Spleen (tissue), 11 donors: ENCODE data around the gene ATG5. TPM values are rescaled to one million over a fixed set of nuclear protein-coding genes. Genes with fewer than 3 reads are reported as not detected.
"Not testable (repeated sequence)": the region's sequence is repeated elsewhere in the genome, so short reads cannot be mapped to it uniquely, and the experiment has no call there.

ENCODE experiments used
- DNase-seq: peaks from one replicate; pipeline ENCODE4 v3.0.0-alpha.2; 2020
- H3K27ac ChIP-seq, 8 donors: fragments of 200-600 bp; sonication (generic) in 7 of 8; 1 replicate in 4 of 8; 2 replicates in 4 of 8; pipeline versions ENCODE4 v1.5.0 to v1.8.0; 2016 to 2021; ENCODE audit warnings: inconsistent platforms in 4 of 8, mild to moderate bottlenecking in 4 of 8, moderate library complexity in 1 of 8
- H3K27me3 ChIP-seq, 7 donors: fragments of 200-600 bp; sonication (generic) in 6 of 7; replicated peaks in 1 of 7; 1 replicate in 4 of 7; 2 replicates in 3 of 7; pipeline versions ENCODE4 v1.5.0 to v1.8.0; 2016 to 2021; ENCODE audit warnings: inconsistent platforms in 3 of 7, mild to moderate bottlenecking in 1 of 7
- H3K36me3 ChIP-seq, 6 donors: fragments of 200-600 bp; sonication (generic) in 5 of 6; 1 replicate in 4 of 6; 2 replicates in 2 of 6; pipeline versions ENCODE4 v1.5.0 to v1.8.0; 2016 to 2021; ENCODE audit warnings: inconsistent platforms in 2 of 6
- H3K4me1 ChIP-seq, 6 donors: fragments of 200-600 bp; sonication (generic) in 5 of 6; 1 replicate in 3 of 6; 2 replicates in 3 of 6; pipeline versions ENCODE4 v1.5.0 to v1.8.0; 2016 to 2021; ENCODE audit warnings: inconsistent platforms in 3 of 6
- H3K4me3 ChIP-seq, 8 donors: fragments of 200-600 bp; sonication (generic) in 7 of 8; 1 replicate in 4 of 8; 2 replicates in 4 of 8; pipeline versions ENCODE4 v1.5.0 to v1.8.0; 2016 to 2021; ENCODE audit warnings: inconsistent platforms in 4 of 8, mild to moderate bottlenecking in 4 of 8, moderate library complexity in 2 of 8
- H3K9me3 ChIP-seq, 8 donors: fragments of 200-600 bp; sonication (generic) in 7 of 8; 1 replicate in 4 of 8; 2 replicates in 4 of 8; pipeline versions ENCODE4 v1.5.0 to v1.8.0; 2016 to 2021; ENCODE audit warnings: inconsistent platforms in 4 of 8
- POLR2A ChIP-seq, 3 donors: fragments of 450-650 bp; IDR thresholded peaks; one replicate each; pipeline ENCODE4 v1.5.1; 2017; ENCODE audit warnings: antibody characterized with exemption in 3 of 3, mild to moderate bottlenecking in 1 of 3
- POLR2AphosphoS5 ChIP-seq, 3 donors: sonication (generic); formaldehyde crosslinking; IDR thresholded peaks; one replicate each; pipeline ENCODE4 v1.5.1; 2017; ENCODE audit warnings: antibody characterized with exemption in 3 of 3
- WGBS, 5 donors: extraction: QIAGEN DNeasy Blood & Tissue Kit in 3 of 5; methylation state at CpG; one replicate each; pipeline versions ENCODE4 v1.1.5 to v1.1.7; 2013 to 2018; 5-methylcytosine and 5-hydroxymethylcytosine counted together
- intact Hi-C: fragments of 100-400 bp; cut with DNase I; formaldehyde crosslinking; loops from one replicate; pipeline ENCODE4 v1.15.0; 2023; ENCODE audit warnings: low total_unique reads
- polyA plus RNA-seq, 3 donors: library from polyadenylated mRNA; stranded (reverse); fragments of 200-250 nt; gene quantifications; one replicate each; pipeline ENCODE4 v1.2.1, GENCODE V29; 2013
- total RNA-seq, 7 donors: library from RNA; depleted of rRNA in 3 of 7; stranded (reverse); fragments of >200 nt in 3 of 7; fragmentation: NEBNext Ultra II Directional in 4 of 7; extraction: Animal tissue kit (Norgen Biotek cat#: 25700) in 4 of 7; gene quantifications; one replicate each; pipeline versions ENCODE4 v1.1.0 to v1.2.1, GENCODE V29; 2016 to 2021
- TF ChIP-seq, protein P1 (sequence below), 11 experiments: fragments of 200-600 bp in 7 of 11; fragments of 450-650 bp in 4 of 11; sonication (generic) in 4 of 11; IDR thresholded peaks in 8 of 11; conservative IDR thresholded peaks in 3 of 11; 1 replicate in 7 of 11; 2 replicates in 4 of 11; pipeline versions ENCODE4 v1.4.0 to v1.8.0; 2016 to 2021; ENCODE audit warnings: antibody characterized with exemption in 11 of 11, inconsistent platforms in 4 of 11, mild to moderate bottlenecking in 1 of 11
- donor health status: healthy with polysubstance abuse.
- donor health status: DM: no; HTN: no; CAD: no; lungs with moderate emphysema.
- donor health status: DM: no; HTN: no; CAD: no.
- donor health status: Bipolar disorder and iron deficiency.
- donor health status: healthy.
- donor health status: DM: no; HTN: no; CAD: no.
- donor health status: DM: yes; HTN: yes; CAD: no.

ATG5 gene
- total and polyA plus RNA-seq, 10 donors, result 12.1 to 41.6 (median 27.7) TPM

DNA sequence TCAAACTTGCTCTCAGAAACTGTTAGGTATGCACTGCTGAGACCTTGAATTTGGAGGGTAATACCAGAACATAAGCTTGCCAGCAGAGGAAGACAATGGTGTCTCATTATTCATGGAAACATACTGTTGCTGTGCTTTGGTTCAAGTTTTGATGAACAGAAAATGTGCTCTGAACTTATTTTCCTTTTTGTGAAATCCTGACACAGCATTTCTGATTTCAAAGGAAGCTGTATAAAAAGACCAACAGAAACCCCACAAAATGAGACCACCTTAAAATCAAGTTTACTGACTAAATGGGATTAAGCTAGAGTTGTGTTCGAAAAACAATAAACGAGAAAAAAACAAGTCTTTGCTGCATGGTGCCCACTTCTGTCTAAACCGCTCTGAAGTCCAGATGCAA lies 169.1 kb downstream of the ATG5 start:
- intact Hi-C loops, result no loop called here
- Histone ChIP-seq H3K4me1 (no peaks in the 10 kb centered on the region), H3K9me3 (no peaks in the 10 kb centered on the region), H3K27me3 (no peaks in the 10 kb centered on the region), H3K36me3 (no peaks in the 10 kb centered on the region), H3K4me3 (no peak overlapping the region), H3K27ac (no peak overlapping the region)
- no peak for DNase-seq
- WGBS, 5 donors, result 76 to 92% (median 89%) methylated on average over 3 of the region's 3 CpGs
- no peak for TF ChIP-seq POLR2A (IDR thresholded peaks at IDR 0.05)
- TF ChIP-seq, protein P1, sequence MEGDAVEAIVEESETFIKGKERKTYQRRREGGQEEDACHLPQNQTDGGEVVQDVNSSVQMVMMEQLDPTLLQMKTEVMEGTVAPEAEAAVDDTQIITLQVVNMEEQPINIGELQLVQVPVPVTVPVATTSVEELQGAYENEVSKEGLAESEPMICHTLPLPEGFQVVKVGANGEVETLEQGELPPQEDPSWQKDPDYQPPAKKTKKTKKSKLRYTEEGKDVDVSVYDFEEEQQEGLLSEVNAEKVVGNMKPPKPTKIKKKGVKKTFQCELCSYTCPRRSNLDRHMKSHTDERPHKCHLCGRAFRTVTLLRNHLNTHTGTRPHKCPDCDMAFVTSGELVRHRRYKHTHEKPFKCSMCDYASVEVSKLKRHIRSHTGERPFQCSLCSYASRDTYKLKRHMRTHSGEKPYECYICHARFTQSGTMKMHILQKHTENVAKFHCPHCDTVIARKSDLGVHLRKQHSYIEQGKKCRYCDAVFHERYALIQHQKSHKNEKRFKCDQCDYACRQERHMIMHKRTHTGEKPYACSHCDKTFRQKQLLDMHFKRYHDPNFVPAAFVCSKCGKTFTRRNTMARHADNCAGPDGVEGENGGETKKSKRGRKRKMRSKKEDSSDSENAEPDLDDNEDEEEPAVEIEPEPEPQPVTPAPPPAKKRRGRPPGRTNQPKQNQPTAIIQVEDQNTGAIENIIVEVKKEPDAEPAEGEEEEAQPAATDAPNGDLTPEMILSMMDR (IDR thresholded peaks at IDR 0.05 in 8 of 11, conservative IDR thresholded peaks at IDR 0.05 in 3 of 11), result no peak
- no peak for TF ChIP-seq POLR2AphosphoS5 (IDR thresholded peaks at IDR 0.05)

DNA sequence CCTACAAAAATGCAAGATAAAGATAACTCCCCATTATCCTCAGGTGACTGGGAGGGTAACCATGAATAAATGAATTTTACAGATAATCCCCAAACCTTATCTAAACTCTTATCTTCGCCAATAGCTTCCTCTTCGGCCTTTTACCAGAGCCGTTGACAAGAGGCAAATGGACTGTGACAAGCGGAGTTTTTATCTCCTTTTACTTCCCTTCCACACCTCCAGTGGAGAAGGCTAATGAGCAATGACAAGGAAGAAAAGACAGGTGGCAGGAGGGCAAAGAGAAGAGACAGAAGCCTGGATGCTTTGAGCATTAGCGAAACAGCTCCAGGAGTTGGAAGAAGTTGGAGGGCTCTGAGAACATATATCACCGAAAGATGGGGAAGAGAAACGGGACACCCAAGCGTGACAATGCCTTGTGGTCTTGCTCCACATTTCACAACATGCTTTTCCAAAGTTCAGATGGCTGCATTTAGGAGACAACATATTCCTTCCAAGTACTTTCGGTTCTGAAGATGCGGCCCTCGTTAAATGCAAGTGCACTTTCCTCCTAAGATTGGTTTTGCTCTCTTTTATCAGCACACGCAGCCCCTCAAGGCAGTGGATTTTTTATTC lies 170.2 kb downstream of the ATG5 start:
- H3K4me1 ChIP-seq, result no peaks in the 10 kb centered on the region
- no peak overlapping the region for H3K27ac ChIP-seq
- no peak for DNase-seq
- H3K4me3 ChIP-seq, result no peak overlapping the region
- no peaks in the 10 kb centered on the region for H3K9me3 ChIP-seq
- WGBS, 5 donors, result 78 to 88% (median 81%) methylated on average over 12 of the region's 12 CpGs
- TF ChIP-seq, protein P1 (IDR thresholded peaks at IDR 0.05 in 8 of 11, conservative IDR thresholded peaks at IDR 0.05 in 3 of 11), result no peak
- no peak for TF ChIP-seq POLR2A (IDR thresholded peaks at IDR 0.05)
- no peaks in the 10 kb centered on the region for H3K36me3 ChIP-seq
- intact Hi-C loops, result no loop called here
- no peaks in the 10 kb centered on the region for H3K27me3 ChIP-seq

DNA sequence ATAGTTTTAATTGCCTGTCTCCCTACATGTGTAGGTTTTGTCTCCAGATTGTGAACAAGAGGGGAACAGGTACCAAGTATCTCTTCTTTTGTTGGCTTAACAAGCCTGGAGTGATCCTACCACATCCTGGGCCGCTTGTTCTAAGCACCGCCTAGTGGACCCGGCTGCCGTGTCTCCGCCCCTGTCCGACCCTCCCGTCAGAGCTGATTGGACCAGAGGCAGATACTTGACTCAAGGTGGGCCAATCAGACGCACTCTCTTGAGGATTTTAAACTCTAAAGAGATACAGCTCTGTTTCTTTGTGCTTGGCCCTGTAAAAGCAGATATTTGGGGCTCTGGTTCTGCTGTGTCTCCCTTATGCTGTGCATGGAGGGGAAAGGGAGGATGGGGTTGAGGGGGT lies 171.2 kb downstream of the ATG5 start:
- TF ChIP-seq, protein P1 (IDR thresholded peaks at IDR 0.05 in 8 of 11, conservative IDR thresholded peaks at IDR 0.05 in 3 of 11), result no peak
- TF ChIP-seq POLR2AphosphoS5 (IDR thresholded peaks at IDR 0.05) (no peak), POLR2A (IDR thresholded peaks at IDR 0.05) (no peak)
- no peaks in the 10 kb centered on the region for H3K27me3 ChIP-seq
- DNase-seq, result no peak
- no peak overlapping the region for H3K4me3 ChIP-seq
- H3K4me1 ChIP-seq, result no peaks in the 10 kb centered on the region
- H3K27ac ChIP-seq, result no peak overlapping the region
- H3K9me3 ChIP-seq, result no peaks in the 10 kb centered on the region
- intact Hi-C loops, result no loop called here
- 91 to 98% (median 95%) methylated on average over 8 of the region's 8 CpGs for WGBS, 5 donors
- no peaks in the 10 kb centered on the region for H3K36me3 ChIP-seq

DNA sequence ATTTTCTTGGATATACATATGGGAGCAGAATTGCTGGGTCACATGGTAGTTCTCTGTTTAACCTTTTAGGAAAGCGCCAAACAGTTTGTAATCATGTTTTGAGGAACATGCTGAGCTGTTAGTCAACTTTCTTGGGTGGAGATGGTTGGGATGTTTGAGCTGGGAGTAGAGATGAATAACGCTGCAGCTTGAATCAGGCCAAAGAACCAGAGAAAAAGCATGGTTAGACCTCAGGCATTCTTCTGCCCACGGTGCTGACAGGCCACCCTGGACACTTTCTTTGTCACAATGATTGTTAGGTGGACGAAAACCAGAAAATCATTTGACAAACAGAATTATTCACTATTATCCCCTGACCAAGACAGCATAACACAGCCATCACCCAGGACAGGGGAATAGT lies 172.6 kb downstream of the ATG5 start:
- no peak for DNase-seq
- 88 to 92% (median 88%) methylated on average over 4 of the region's 4 CpGs for WGBS, 5 donors
- Histone ChIP-seq H3K27ac (no peak overlapping the region), H3K4me1 (no peaks in the 10 kb centered on the region), H3K27me3 (no peaks in the 10 kb centered on the region), H3K36me3 (no peaks in the 10 kb centered on the region), H3K9me3 (no peaks in the 10 kb centered on the region), H3K4me3 (no peak overlapping the region)
- intact Hi-C loops, result no loop called here
- TF ChIP-seq POLR2AphosphoS5 (IDR thresholded peaks at IDR 0.05) (no peak), POLR2A (IDR thresholded peaks at IDR 0.05) (no peak)
- TF ChIP-seq, protein P1 (IDR thresholded peaks at IDR 0.05 in 8 of 11, conservative IDR thresholded peaks at IDR 0.05 in 3 of 11), result no peak

DNA sequence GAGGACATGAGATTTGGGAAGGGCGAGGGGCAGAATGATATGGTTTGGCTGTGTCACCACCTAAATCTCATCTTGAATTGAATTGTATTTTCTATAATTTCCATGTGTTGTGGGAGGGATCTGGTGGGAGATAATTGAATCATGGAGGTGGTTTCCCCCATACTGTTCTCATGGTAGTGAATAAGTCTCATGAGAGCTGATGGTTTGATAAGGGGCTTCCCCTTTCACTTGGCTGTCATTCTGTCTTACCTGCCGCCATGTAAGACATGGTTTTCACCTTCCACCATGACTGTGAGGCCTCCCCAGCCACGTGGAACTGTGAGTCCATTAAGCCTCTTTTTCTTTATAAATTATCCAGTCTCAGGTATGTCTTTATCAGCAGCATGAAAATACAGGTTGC lies 173.1 kb downstream of the ATG5 start:
- H3K9me3 ChIP-seq, H3K4me3 ChIP-seq, H3K27me3 ChIP-seq, DNase-seq, H3K4me1 ChIP-seq, intact Hi-C loops, H3K36me3 ChIP-seq, H3K27ac ChIP-seq: not testable (repeated sequence)
- 61 to 79% (median 72%) methylated on average over 3 of the region's 3 CpGs for WGBS, 5 donors
